ENCODE data around the gene LAMA4.

DNA sequence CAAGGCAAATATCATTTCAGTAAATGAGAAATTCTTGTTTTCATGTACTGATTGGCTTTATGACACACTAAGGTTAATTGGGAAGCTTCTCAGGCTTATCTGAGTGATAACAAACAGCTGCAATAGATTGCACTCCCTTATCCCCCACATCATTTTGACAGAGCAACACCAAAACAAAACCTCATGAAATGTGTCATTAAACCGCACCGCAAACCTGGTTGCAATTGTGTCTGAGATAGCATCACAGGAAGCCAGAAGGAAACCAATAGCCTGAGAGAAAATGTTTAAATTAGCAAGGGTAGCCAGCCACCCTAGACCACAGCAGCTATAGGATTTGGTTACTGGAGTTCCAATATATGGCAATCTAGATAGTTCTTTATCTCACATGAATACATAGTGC is 31.6 kb upstream of the LAMA4 start:
- no peak for TF ChIP-seq CTCF (conservative IDR thresholded peaks at IDR 0.05; ENCODE audit: low read depth, low read length)
- TF ChIP-seq EZH2phosphoT487 (IDR thresholded peaks at IDR 0.05; ENCODE audit: borderline replicate concordance, low read length) = no peak
